Stomach (tissue), 4 donors: Measurements from ENCODE around the gene ZBTB7A.

Experiments
- CTCF ChIP-seq, 7 experiments: fragments of 450-650 bp in 4 of 7; fragments of 200-600 bp in 3 of 7; sonication (generic) in 3 of 7; IDR thresholded peaks; one replicate each; pipeline ENCODE4 v1.5.1; 2016 to 2019; ENCODE audit warnings: antibody characterized with exemption in 7 of 7, control low read depth in 2 of 7, mild to moderate bottlenecking in 1 of 7
- POLR2A ChIP-seq, 4 donors: fragments of 450-650 bp; IDR thresholded peaks; one replicate each; pipeline ENCODE4 v1.6.1; 2016; ENCODE audit warnings: antibody characterized with exemption in 4 of 4, control low read depth in 2 of 4, mild to moderate bottlenecking in 1 of 4, moderate library complexity in 1 of 4
- POLR2AphosphoS5 ChIP-seq, 3 donors: sonication (generic); formaldehyde crosslinking; IDR thresholded peaks; one replicate each; pipeline ENCODE4 v1.6.1; 2016; ENCODE audit warnings: antibody characterized with exemption in 3 of 3

DNA sequence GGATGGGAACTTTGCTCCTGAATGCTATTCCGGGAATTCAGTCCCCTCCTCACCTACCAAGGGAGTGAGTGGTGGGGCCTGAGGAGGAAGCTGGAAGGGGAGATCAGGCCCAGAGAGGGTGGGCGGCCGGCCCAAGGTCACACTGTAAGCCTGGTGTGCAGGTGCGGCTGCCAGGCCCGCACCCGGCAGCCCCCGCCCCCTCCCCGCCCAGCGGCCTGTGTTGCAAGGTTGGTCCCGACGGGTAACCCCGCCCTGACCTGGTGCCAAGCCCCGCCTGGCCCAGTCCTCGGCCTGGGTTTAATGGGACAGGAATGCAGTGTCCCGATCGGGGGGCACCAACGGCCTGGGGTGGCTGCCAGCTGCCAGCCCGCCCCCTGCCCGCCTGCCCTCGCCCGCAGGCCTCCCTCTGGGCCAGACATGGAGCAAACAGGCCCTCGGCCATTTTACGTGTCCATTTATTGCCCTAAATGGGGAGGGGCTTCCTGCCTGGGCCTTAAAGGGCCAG is 5.5 kb downstream of the ZBTB7A start:
- TF ChIP-seq CTCF (IDR thresholded peaks at IDR 0.05) (no peak), POLR2AphosphoS5 (IDR thresholded peaks at IDR 0.05) (peak in 2 of 3 donors; percentile 61 to 62), POLR2A (IDR thresholded peaks at IDR 0.05) (no peak)
